Spleen (tissue), 7 donors: Measurements from ENCODE around the gene TCF7L2.

Experiments
- POLR2A ChIP-seq, 3 donors: fragments of 450-650 bp; IDR thresholded peaks; one replicate each; pipeline ENCODE4 v1.5.1; 2017; ENCODE audit warnings: antibody characterized with exemption in 3 of 3, mild to moderate bottlenecking in 1 of 3
- POLR2AphosphoS5 ChIP-seq, 3 donors: sonication (generic); formaldehyde crosslinking; IDR thresholded peaks; one replicate each; pipeline ENCODE4 v1.5.1; 2017; ENCODE audit warnings: antibody characterized with exemption in 3 of 3
- TF ChIP-seq, protein P1 (sequence below), 11 experiments: fragments of 200-600 bp in 7 of 11; fragments of 450-650 bp in 4 of 11; sonication (generic) in 4 of 11; IDR thresholded peaks in 8 of 11; conservative IDR thresholded peaks in 3 of 11; 1 replicate in 7 of 11; 2 replicates in 4 of 11; pipeline versions ENCODE4 v1.4.0 to v1.8.0; 2016 to 2021; ENCODE audit warnings: antibody characterized with exemption in 11 of 11, inconsistent platforms in 4 of 11, mild to moderate bottlenecking in 1 of 11
- donor health status: DM: no; HTN: no; CAD: no; lungs with moderate emphysema.
- donor health status: DM: no; HTN: no; CAD: no.
- donor health status: DM: no; HTN: no; CAD: no.

DNA sequence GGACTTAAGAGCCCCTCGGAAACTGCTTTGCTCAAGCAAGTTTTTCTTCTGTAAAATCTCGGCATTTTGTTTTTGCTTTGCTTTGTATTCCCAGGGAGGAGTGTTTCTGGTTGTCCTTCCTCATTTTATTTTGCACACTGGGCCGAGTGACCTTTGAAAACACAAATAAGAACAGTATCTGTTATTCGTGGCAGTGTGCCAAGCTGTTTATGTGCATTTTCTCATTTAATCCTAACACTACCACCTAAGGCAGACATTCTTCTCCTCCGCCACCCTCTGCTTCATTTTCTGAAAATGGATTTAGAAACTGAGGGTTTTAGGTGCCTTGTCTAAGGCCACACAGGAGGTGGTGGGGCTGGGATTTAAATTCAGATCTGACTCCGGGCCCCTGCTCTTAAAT lies 218.5 kb downstream of the TCF7L2 start:
- TF ChIP-seq, protein P1, sequence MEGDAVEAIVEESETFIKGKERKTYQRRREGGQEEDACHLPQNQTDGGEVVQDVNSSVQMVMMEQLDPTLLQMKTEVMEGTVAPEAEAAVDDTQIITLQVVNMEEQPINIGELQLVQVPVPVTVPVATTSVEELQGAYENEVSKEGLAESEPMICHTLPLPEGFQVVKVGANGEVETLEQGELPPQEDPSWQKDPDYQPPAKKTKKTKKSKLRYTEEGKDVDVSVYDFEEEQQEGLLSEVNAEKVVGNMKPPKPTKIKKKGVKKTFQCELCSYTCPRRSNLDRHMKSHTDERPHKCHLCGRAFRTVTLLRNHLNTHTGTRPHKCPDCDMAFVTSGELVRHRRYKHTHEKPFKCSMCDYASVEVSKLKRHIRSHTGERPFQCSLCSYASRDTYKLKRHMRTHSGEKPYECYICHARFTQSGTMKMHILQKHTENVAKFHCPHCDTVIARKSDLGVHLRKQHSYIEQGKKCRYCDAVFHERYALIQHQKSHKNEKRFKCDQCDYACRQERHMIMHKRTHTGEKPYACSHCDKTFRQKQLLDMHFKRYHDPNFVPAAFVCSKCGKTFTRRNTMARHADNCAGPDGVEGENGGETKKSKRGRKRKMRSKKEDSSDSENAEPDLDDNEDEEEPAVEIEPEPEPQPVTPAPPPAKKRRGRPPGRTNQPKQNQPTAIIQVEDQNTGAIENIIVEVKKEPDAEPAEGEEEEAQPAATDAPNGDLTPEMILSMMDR (IDR thresholded peaks at IDR 0.05 in 8 of 11, conservative IDR thresholded peaks at IDR 0.05 in 3 of 11) = no peak
- TF ChIP-seq POLR2A (IDR thresholded peaks at IDR 0.05) (no peak), POLR2AphosphoS5 (IDR thresholded peaks at IDR 0.05) (no peak)
